HG02840 (cell line): ENCODE data around the gene MRPL20.
"Not testable (repeated sequence)": the region's sequence is repeated elsewhere in the genome, so short reads cannot be mapped to it uniquely, and the experiment has no call there.

Source experiments
- ATAC-seq: cut with Tn5 transposase; IDR thresholded peaks from one replicate; pipeline ENCODE4 v1.9.1; 2021; ENCODE audit warnings: mild to moderate bottlenecking, moderate library complexity, moderate number of reproducible peaks; ENCODE audit not compliant: unreplicated experiment, low FRiP score

The MRPL20 gene

DNA sequence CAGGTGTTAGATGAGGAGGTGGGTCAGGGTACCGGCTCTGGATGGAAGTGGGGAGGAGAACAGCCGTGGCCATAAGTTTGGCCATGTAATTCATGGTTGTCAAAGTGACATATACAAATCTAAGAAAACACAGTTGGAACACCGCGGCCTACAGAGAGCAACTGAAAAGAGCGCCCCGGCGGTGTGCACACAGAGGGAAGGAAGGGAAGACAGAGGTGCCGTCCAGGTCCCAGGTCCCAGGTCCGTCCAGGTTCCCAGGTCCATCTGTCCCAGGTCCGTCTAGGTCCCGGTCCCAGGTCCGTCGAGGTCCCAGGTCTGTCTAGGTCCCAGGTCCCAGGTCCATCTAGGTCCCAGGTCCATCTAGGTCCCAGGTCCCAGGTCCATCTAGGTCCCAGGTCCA is 4.5 kb upstream of the MRPL20 start:
- ATAC-seq = no peak

DNA sequence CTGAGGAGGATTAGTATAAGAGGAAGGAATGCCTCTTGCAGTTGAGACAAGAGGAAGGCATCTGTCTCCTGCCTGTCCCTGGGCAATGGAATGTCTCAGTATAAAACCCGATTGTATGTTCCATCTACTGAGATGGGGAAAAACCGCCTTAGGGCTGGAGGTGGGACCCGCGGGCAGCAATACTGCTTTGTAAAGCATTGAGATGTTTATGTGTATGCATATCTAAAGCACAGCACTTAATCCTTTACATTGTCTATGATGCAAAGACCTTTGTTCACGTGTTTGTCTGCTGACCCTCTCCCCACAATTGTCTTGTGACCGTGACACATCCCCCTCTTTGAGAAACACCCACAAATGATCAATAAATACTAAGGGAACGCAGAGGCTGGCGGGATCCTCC is 3.1 kb upstream of the MRPL20 start:
- not testable (repeated sequence) for ATAC-seq

DNA sequence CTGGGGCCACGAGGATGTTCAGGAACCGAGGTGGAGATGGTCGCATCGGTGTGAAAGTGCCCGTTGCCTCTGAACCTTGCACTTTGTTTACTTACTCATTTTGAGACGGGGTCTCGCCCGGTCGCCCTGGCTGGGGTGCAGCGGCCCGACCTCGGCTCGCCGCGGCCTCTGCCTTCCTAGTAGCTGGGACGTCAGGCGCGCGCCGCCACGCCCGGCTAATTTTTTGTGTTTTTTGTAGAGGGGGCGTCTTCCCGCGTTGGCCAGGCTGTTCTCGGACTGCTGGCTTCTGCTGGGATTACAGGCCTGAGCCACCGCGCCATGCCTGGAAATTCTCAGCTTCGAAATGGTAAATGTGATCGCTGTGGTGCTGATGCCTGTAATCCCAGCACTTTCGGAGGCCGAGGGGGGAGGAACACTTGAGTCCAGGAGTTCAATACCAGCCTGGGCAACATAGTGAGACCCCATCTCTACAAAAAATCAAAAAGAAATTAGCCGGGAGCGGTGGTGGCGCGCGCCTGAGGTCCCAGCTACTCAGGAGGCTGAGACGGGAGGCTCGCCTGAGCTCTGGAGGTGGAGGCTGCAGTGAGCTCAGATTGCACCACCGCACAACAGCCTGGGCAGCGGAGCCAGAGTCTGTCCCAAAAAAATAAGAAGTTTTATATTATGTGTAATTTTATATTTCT is 684 bp upstream of the MRPL20 start:
- ATAC-seq = peak; percentile 30

DNA sequence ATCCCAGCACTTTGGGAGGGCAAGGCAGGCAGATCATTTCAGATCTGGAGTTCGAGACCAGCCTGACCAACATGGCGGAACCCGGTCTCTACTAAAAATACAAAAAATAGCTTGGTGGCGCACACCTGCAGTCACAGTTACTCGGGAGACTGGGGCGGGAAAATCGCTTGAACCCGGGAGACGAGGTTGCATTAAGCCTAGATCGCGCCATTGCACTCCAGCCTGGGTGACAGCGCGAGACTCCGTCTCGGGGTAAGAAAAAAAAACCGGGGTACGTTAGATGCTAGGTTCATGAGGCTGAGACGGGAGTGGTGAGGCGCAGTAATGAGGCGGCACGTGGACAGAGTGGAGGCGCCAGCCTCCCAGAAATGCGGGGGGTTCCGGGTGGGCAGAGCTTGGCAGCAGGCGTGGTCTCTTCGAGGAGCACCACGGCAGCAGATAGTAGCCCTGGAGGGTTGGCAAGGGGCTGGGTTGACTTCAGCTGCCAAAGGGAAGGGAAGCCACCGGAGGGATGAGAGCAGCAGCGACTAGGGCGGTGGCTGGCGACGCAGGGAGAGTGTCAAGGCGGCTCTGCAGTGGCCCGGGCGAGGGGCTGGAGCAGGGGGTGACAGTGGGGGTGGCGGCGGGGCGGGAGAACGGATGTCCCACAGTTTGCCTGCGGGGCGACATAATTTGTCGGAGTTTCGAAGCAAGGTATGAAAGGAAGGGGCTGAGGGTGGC is 832 bp downstream of the MRPL20 start:
- ATAC-seq = no peak

DNA sequence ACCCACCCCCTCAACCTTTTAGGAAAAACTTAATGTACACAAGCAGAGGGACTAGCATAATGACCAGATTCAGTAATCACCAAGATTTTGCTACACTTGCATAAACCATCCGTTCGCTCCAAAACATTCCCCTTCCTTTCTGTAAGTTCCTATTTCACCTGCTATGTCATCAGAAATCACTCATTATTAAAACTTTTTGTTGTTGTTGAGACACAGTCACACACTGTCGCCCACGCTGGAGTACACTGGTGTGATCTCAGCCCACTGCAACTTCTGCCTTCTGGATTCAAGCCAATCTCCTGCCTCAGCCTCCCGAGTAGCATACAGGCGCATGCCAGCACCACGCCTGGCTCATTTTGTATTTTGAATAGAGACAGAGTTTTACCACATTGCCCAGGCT is 3.4 kb downstream of the MRPL20 start:
- ATAC-seq = no peak

DNA sequence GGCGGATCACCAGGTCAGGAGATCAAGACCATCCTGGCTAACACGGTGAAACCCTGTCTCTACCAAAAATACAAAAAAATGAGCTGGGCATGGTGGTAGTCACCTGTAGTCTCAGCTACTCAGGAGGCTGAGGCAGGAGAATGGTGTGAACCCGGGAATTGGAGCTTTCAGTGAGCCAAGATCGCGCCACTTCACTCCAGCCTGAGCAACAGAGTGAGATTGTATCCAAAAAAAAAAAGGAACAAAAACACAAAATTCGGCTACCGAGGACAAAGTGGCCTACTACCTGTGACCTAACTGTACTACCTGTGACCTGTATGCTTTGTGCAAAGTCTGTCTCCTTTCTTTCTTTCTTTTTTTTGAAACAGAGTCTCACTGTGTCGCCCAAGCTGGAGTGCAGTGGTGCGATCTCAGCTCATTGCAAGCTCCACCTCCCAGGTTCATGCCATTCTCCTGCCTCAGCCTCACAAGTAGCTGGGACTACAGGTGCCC is 4.1 kb downstream of the MRPL20 start:
- not testable (repeated sequence) for ATAC-seq

DNA sequence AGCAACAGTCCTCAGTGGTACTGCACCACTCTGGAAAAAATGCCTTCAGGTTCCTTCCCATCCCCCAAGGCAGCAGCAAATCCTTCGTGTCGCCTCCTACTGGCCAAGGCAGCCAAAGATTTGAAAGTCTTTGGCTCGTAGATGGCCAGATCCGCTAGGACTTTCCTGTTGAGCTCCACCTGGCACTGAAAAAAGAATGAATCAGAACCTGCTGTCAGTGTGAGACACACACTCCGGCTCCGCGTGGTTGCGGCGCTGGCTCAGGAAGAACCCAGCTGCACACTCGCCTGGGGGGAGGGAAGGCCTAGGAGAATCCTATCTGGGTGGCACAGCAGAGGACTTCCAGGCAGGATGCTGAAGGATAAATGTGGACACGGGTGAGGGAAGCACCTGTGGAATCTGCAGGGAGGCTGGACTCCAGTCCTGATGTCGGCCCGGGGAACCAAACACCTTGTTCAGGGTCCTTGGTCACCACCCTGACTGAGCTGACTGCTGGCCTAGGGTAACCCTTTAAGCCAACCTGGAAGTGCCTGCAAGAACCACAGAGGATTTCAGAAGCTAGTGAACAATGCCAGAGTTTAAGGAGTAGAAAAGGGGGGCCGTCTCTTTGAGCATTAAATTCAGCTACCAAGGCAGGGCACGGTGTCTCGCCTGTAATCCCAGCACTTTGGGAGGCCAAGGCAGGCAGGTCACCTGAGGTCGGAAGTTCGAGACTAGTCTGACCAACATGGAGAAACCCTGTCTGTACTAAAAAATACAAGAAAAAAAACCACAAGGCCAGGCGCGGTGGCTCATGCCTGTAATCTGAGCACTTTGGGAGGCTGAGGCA is 4.8 kb downstream of the MRPL20 start:
- no peak for ATAC-seq

DNA sequence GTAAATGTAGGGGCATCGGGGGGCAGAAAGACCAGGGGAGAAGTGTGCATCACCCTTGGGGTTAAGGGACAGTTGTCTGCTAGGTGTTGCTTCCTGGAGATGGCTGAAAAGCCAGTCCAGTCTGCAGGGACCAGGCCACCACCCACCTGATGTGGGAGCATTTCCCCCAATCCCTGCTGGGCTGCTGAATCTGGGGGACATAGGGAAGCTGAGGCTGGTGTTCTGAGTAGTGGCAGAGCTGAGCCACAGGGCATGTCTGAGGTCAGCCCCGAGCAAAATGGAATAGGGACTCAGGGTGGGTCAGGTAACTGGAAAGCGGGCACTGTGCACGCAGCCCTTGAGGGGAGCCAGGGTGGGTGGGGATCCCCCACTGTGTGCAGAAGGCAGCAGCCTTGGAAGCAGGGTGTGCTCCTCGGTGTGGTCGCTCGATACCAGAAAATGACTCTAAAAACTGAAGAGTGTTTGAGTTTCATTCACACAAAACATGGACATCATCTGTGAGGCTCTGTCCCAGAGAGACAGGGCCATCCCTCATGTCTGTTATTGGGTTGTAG is 5.6 kb downstream of the MRPL20 start:
- ATAC-seq = no peak

DNA sequence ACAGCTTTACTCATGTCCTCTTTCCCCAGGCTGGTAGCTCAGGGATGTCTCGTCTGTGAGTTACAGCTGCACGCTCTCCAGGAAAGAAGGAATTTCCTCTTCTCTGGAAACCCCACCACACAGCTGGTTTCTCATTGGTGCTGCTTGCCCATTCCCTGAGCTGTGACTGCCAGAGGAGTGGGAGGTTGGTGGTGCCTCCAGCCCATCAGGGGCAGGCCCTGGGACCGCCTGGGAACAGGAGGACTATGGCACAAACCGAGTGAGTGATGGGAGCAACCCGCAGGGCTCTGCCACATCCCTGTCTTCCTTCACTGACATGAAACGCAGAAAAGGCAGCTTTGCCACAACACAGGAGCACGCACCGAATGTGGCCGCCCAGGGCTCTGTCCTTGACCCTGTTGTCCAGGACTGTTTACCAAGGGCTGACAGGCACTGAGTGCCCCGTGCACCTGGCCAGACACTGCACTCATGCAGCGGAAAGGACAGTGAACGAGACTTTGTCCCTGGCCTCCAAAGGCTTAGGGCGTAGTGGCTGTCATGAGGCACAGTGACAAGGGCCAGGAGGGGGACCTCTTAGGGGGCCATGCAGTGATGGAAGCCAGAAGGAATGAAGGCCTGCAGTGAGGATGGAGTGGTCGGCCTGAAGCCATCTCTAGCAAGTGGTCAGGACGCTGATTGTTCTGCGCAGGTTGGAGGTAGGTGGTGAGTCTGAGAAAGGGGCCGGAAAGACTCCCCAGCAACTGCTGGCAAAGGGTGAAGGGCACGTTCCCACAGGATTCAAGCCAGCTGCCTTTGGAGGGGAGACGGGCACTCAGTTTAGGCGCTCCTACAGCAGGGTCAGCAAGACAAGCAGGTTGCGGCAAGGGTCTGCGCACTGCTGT is 6.3 kb downstream of the MRPL20 start:
- no peak for ATAC-seq

DNA sequence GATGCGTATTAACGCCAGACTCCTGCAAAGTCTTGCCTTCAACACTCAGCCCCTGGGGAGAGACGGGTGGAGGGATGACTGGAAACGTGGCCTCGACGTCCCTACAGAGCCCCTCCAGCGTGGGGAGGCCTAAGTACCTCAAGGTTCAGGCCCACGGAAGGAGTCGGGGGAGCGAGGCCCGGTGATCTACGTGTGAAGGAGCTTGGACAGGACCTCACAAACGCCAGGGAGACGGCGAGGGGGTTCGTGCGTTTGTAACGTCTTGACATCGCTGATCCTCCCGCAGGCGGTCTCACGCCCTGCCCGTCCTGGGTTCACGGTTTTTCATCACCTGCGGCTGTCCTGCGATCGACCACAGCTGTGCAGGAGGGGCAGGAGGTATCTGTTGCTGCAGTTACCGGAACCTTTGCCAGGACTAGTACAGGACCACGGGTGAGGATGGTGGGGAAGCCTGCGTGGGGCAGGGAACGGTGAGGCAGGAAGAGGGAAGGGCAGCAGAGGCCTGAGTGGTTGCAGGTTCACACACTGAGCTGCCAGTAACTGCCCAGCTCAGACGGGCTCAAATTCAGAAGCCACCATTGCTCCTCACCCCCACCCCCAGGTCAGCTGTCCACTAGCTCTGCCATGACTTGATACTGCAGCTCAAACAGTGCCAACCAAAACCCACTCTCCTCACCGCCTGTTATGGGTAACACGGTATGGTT is 7.1 kb downstream of the MRPL20 start:
- no peak for ATAC-seq

DNA sequence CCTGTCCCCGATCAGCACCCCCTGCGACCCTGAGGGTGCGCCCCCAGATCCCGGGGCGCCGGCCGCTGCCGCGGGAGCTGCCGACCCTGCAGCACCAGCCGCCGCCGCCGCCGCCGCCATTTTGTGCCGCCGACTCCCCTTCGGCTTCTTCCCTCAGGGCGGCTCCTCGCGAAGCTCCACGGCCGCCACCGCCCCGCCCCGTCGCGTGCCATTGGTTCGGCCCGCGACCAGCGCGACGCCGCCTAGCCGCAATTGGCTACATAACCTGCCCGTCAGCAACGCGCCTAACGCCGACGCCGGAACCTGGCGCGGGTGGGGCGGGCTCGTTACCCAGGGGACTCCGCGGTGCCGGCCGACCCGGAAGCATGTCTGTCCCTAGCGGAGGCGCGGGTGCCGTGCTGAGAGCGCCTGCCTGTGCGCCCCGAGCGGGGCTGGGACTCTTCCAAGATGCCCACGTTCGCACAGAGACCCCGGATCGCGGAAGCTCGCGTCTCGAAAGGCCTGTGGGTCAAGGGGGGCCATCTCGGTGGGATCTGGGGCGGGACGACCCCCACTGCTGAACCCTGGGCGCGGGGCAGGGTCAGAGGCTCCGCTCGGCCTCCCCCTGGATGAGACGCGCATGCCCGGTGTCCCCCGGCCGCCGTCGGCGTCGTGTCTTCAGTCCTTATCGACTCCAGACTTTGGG is 7.8 kb downstream of the MRPL20 start, which contains the start of gene CCNL2:
Gene CCNL2, minus strand, starts transcription at position 149 of the 685 bp plus-strand sequence. Its CDS starts 29 bp downstream, at position 120.
- peak; percentile 86 for ATAC-seq

DNA sequence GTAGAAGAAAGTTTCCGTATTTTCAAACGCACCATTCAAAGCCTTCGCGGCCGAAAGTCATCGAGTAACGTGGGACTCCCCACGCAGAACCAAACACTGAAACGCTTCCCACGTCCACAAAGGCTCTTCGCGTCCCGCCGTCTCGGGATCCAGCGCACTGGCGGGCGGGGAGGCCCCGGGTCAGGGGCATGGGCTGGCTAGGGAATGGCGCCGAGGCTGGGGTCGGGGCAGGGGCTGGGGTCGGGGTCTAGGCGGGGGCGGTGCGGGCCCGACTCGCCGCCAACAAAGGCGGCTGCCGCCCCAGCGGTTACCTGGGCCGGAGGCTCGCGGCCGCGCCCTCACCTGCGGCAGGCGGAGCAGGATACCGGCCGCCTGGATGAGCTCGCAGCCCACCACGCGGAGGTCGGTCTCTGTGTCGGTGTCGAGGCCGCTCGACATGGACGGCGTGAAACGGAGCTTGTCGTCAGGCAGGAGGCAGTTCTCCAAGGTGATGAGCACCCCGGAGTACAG is 8.4 kb downstream of the MRPL20 start:
- peak; percentile 21 for ATAC-seq

DNA sequence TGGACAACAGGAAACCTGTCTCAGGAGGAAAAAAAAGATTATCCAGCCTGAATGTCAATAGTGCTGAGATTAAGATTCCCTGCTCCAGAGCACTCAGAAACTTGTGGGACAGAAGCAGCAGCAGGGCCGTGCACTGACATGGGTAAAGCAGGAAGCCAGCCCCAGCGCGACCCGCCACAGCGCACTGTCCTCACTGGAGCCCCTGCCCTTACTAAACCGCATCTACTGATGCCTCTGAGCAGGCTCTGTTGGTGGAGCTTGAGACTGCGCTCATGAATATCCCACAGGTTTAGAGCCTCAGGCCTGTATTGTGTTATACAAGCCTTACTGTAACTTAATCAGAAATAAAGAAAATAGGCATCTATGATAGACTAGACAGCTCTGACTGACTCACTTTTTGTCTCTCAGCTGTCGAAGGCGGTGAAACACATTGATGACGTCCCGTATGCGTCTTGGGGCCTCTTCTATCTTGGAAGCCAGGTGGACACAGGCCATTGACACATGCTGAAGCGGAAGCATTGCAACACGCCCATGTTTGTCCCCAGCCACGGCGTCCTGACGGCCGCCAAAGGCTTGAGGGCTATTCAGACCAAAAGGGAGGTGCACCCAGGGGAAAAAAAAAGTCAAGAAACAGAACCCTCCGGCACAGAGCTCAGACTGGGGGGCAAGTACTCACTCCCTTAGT is 9.1 kb downstream of the MRPL20 start:
- no peak for ATAC-seq

DNA sequence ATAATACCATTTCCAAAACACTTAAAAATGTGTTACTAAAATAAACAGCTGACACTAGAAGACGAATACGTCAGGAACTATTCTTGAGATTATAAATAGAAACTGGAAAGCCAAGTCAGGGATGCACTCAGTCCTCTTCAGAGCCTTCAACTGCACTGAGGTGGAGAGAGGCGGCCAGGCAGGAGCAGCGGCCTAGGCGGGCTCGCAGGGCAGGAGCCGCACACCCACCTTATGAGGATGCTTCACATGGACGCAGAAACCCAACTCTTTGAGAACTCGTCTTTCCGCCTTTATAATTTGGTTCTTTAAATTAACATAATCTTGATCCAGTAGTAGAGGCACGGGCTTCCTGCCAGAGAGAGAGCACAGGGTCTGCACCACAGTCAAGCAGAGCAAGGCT is 11.9 kb downstream of the MRPL20 start:
- ATAC-seq = no peak

DNA sequence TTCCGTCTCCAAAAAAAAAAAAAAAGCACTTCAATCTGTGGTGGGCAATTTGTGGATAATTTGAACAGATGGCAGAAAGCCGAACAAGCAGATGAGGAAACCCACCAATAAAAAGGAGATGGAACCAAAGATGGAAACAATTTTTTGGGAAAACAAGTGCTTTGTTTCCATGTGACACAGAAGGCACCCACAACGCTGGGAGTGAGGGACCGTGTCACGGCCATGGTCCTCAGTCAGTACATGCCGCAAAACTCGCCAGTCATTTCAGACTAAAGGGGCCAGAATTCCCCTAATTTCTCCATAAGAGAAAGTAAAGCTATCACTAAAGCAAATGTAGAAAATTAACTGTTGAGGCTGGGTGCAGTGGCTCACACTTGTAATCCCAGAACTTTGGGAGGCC is 13.0 kb downstream of the MRPL20 start:
- ATAC-seq = no peak

DNA sequence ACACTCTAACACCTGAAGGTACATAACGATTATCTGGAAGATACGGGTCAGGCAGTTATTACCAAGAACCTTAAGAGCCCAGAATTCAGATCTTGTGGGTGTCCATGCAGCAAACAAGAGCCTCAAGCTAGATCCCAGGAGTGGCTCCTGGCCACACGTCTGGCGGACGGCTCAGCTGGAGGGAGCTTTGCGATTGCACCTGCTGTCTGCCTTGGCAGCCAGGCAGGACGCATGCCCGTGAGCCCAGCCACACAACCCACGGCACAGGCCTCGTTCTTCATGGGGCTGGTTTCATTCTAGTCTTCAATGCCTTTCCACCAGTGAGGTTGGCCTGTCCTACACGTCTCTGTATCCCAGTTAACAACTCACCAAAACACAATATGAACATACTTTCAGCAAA is 13.7 kb downstream of the MRPL20 start:
- no peak for ATAC-seq

DNA sequence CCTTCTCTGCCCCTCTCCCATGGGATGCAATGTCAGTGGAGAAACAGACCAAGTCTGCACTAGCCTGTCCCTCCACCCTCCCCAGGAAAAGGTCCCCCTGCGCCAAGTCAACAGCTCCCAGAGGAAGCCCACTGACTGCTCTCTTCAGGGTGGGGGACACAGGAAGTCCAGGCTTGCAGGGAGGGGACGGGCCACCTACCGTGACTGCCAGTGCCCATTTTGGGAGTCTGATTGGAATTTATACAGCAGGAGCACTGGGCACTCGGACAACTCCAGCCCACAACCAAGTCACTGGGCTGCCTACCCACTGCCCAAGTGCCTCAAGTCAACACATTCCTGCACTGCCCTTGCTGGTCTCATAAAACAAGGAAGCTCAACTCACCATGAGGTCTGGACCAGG is 14.1 kb downstream of the MRPL20 start:
- no peak for ATAC-seq

DNA sequence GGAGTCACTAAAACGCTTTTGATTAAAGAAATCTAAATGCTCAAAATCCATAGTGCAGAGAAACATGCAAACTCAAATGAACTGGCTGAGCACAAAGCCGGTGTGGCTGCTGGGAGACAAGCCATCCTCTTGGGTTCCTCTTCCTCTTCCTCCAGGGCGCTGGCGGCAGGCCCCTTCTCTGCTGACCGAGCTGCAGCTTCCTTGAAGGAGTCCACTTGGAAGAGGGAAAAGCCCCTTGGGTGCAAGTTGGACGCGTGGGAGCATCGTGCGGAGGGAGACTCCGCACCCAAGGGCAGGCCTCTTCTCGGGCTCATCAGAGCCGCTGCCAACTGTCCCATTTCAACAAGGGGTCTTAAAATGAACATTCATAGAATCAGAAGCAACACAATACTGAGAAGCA is 15.9 kb downstream of the MRPL20 start:
- no peak for ATAC-seq
